HG02884 (cell line): Measurements from ENCODE around the gene SH3PXD2A.

Source experiments
- ATAC-seq: cut with Tn5 transposase; IDR thresholded peaks from one replicate; pipeline ENCODE4 v1.9.1; 2021; ENCODE audit warnings: mild to moderate bottlenecking, moderate library complexity; ENCODE audit not compliant: unreplicated experiment

SH3PXD2A gene

DNA sequence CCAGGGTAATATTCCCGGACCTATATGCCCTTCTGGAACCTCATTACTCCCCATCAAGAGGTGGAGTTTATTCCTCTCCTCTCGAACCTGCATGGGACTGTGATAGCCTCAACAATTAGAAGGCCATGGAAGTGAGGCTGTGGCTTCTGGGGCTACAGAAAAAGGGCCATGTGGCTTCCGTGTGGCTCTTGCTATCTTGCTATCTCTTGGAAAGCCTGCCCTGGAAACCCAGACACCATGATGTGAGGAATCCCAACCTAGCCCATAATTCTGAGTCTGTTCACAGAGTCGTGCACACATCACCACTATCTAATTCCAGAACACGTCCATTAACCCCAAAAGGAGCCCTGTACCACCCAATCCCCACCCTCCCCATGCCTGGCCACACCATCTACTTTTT is 20.8 kb upstream of the SH3PXD2A start:
- no peak for ATAC-seq

GRCh38 chr10:103874730-103875129 is 19.4 kb upstream of the SH3PXD2A start:
- ATAC-seq, result no peak

- ATAC-seq, result no peak
These were observed 17.0 kb upstream of the SH3PXD2A start for GRCh38 chr10:103872137-103872931.

GRCh38 chr10:103871006-103871405 is 15.6 kb upstream of the SH3PXD2A start:
- no peak for ATAC-seq

GRCh38 chr10:103870516-103870915 is 15.1 kb upstream of the SH3PXD2A start:
- no peak for ATAC-seq

GRCh38 chr10:103869336-103869735 is 14.0 kb upstream of the SH3PXD2A start:
- no peak for ATAC-seq

DNA sequence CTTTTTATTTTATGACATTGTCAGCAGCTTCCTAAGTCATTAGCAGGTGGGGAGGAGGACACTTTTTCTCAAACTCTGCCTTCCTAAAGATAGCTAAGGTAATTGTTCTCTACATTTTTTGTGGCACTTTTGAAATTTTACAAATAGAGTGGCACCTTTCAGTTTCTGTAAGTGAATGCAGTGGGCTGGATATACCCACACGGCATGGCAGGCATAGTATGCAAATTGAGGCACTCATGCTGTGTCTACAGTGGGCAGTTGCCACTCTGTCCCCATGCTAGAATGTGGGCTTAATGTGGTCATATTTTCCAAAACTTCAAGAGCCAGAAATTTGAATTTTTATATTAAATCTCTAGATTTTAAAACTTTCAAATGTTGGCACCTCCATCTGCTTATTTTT is 12.8 kb upstream of the SH3PXD2A start:
- no peak for ATAC-seq

- ATAC-seq, result no peak
These were observed 6.1 kb upstream of the SH3PXD2A start for GRCh38 chr10:103861505-103861904.

DNA sequence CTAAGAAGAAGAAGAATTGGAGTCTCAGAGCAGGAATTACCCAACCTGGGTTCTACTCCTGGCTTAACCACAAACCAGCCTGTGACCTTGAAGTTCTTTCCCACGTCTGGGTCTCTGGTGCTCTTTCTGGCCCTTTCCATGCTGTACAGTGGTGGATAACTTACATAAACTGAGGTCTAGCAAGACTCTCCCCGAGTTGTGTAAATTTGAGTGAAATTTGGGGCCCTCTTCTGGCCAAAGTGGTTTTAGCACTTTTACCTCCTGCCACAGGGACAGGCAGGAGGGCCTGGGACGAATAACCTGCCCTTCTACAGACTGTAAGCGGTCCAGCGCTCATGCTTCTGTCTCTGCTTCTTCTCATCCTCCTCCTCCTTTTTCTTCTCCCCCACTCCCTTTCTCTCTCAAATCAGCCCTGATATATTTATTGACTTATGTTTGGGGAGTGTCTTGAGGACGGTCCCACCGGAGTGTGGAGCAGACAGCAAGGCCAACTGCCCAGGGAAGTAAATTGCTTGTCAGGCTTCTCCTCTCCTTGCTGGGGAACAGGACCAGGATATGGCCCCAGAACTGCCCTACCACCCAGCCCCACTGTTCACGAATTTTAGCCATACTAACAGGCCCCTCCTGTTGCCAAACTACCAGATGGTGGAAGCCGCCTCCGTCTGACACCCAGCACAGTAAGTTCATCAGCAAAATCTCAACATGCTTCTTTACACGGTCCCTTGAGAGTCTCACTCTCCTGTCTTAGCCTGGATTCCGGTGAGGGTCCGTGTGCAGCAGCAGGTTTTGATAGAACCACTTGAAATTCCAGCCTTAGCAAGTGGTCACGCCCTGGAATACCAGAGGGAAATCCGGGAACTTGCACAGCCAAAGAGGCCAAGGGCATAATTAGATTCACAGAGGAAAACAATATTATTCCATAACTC is 4.0 kb upstream of the SH3PXD2A start:
- ATAC-seq, result peak; percentile 59

- ATAC-seq, result no peak
These were observed 3.0 kb upstream of the SH3PXD2A start for GRCh38 chr10:103858360-103858759.

DNA sequence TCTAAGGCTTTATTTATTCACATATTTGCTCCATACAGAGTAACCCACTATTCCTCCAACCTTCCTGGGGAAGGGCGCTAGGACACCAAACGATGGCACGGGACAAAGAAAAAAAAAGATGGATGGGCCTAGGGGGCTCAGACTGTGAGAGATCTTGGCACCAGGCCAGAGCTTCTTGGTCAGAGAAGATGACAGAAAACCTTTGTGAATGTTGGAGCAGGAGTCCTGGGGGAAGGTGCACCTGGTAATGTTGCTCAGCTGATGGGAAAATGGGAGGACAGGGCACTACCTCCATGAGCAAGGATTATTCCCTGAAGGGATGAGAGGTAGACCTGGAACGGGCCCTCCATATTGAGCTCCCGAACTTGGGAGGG is 1.4 kb upstream of the SH3PXD2A start:
- ATAC-seq, result no peak

- ATAC-seq, result no peak
These were observed 748 bp upstream of the SH3PXD2A start for GRCh38 chr10:103855852-103856796.

- ATAC-seq, result no peak
These were observed 537 bp downstream of the SH3PXD2A start for GRCh38 chr10:103854686-103855391.

GRCh38 chr10:103854265-103854685 is 1.1 kb downstream of the SH3PXD2A start:
- no peak for ATAC-seq

GRCh38 chr10:103853428-103854264 is 1.7 kb downstream of the SH3PXD2A start:
- no peak for ATAC-seq

DNA sequence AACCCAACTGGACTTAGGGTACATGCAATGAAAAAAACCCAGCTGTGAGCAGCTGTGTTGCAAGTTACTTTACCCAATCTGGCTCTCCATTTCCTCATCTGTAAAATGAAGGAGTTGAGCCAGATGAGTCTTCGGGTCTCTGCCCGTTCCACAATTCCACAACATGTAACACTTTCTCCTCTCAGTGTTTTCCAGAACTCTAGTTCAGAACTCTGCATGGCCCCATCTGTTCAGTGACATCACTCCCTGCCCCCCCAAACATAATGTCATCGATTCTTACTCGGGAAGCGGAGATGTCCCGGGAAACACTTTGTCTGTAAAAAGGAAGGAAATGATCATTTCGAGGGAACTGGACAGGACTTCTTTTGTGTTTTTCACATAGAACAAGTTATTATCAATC is 2.5 kb downstream of the SH3PXD2A start:
- no peak for ATAC-seq

DNA sequence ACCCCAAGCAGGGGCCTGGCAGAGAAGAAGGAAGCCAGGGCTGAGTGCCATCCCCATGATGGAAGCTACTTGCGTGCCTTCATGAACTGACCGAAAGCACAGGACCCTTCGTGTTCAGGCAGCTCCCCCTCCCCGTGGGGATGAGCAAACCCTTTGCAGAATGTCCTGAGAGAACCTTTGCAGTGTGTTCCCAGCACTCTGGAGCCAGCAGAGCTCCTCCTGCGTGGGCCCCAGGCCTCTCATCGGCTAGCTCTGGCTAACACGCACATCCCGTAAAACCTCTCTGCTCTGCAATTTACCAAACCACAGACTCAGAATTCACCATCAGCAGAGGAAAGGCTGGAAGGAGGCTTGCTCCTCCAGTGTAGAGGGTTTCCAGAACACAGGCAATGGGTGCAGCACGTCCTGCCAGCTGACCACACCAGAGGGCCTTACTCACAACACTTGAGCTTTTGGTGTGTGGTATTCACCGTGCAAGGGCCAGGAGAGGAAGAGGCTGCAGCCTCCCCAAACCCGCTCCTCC is 3.1 kb downstream of the SH3PXD2A start:
- no peak for ATAC-seq

DNA sequence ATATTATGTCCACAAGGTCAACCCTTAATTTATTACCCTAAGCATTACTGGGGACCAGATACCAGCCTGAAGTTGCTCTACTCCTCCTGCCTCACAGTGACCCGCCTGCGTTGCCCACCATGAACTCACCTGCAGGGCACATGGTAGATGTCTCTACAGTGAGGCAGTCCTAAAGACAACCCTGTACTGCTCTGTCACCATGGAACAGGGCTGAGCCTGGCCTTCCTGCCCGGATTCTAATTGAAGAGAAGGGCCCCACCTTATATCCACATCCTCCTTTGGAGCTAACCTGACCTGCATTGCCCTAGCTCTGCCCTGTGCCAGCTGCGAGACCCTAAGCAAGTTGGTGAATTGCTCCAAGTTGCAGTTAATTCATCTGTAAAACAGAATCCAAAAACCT is 4.1 kb downstream of the SH3PXD2A start:
- no peak for ATAC-seq

DNA sequence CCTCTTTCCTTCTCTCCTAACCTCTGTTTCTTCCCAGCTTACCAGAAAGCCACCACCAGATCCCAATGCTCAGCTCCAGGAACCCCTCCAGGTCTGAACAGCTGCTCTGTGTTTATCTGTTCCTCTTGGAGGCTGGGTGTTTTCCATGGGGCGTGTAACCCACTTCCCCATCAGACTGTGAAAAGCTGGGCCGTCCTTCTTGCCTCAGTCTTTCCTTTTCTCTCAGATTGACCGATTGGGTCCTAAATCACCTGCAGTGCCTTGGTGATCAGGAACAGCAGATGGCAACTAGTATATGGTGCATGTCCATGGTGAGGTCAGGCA is 4.8 kb downstream of the SH3PXD2A start:
- no peak for ATAC-seq
